Breast epithelium (tissue), 4 donors: Measurements from ENCODE around the gene GRIN2B. TPM values are rescaled to one million over a fixed set of nuclear protein-coding genes. Genes with fewer than 3 reads are reported as not detected.
A peak's percentile ranks its signal among the peaks of the same experiment; 100 is the strongest.

ENCODE experiments used
- DNase-seq, 2 donors: peaks; one replicate each; pipeline ENCODE4 v3.0.0-alpha.2; 2019; ENCODE audit warnings: low spot score in 2 of 2
- H3K27ac ChIP-seq, 2 donors: fragments of 200-600 bp; sonication (generic) in 1 of 2; one replicate each; pipeline ENCODE4 v1.5.1; 2016 to 2019; ENCODE audit warnings: mild to moderate bottlenecking in 1 of 2
- H3K27me3 ChIP-seq, 2 donors: fragments of 200-600 bp; sonication (generic) in 1 of 2; one replicate each; pipeline versions ENCODE4 v1.5.1 to v1.6.0; 2017 to 2019; ENCODE audit warnings: control low read depth in 1 of 2, mild to moderate bottlenecking in 1 of 2
- H3K36me3 ChIP-seq: fragments of 200-600 bp; one replicate; pipeline ENCODE4 v1.5.1; 2019
- H3K4me1 ChIP-seq, 2 donors: fragments of 200-600 bp; sonication (generic); one replicate each; pipeline ENCODE4 v1.5.1; 2016 to 2019; ENCODE audit warnings: control low read depth in 1 of 2
- H3K4me3 ChIP-seq, 3 donors: fragments of 200-600 bp; sonication (generic); 1 replicate in 2 of 3; 2 replicates in 1 of 3; pipeline ENCODE4 v1.5.1; 2016 to 2019; ENCODE audit warnings: mild to moderate bottlenecking in 3 of 3, moderate library complexity in 2 of 3
- H3K9me3 ChIP-seq, 2 donors: fragments of 200-600 bp; sonication (generic) in 1 of 2; one replicate each; pipeline ENCODE4 v1.5.1; 2016 to 2019; ENCODE audit warnings: control low read depth in 1 of 2
- POLR2A ChIP-seq: fragments of 450-650 bp; IDR thresholded peaks from one replicate; pipeline ENCODE4 v1.6.1; 2016; ENCODE audit warnings: antibody characterized with exemption, mild to moderate bottlenecking, moderate library complexity
- POLR2AphosphoS5 ChIP-seq, 3 donors: sonication (generic); formaldehyde crosslinking; IDR thresholded peaks; one replicate each; pipeline ENCODE4 v1.6.1; 2017; ENCODE audit warnings: antibody characterized with exemption in 3 of 3
- intact Hi-C: fragments of 100-400 bp; cut with DNase I; formaldehyde crosslinking; loops from one replicate; pipeline ENCODE4 v1.15.1; 2023; ENCODE audit warnings: low total_unique reads
- total RNA-seq, 3 donors: library from RNA; depleted of rRNA; stranded (reverse); fragments of >200 nt; gene quantifications; one replicate each; pipeline ENCODE4 v1.1.0, GENCODE V29; 2016
- TF ChIP-seq, protein P1 (sequence below), 3 donors: fragments of 450-650 bp; IDR thresholded peaks; one replicate each; pipeline ENCODE4 v1.5.1; 2016 to 2017; ENCODE audit warnings: antibody characterized with exemption in 3 of 3, mild to moderate bottlenecking in 3 of 3, moderate library complexity in 3 of 3

Gene GRIN2B
- 1 to 10 TPM in 1 of 3 donors, under 1 TPM in 2; 0.16 to 3.3 (median 0.59) TPM for total RNA-seq

DNA sequence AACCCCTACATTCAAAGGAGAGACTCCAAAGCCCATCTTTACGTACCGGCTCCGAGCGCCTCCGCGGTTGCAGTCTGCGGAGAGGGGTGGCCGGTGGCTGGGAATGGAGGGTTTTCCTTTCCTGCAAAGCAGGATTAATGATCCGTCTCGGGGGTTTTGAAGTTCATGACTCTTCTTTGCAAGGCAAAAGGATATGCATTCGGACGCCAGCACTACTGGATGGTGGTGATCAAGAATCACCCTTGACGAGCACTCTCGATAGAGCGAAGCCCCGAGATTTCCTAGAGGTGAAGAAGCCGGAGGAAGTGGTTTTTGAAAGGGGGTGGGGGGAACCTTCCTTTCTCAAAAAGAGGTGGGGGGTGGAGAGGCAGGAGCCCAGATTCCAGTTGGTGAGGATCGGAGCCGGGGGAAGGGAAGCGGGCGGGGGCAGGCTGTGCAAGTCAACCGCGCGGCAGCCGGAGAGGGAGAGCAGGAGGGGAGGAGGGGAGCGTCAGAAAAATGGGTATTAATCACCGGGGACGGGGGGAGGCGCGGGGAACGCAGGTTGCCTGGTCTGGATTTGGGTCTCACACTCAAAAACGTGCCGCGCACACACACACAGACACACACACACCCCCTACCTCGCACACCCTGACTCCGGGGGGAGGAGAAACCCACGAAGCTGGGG is at the start of gene GRIN2B:
TSS of gene GRIN2B (minus strand) at position 307 of the 667 bp plus-strand sequence. CDS start 115,394 bp downstream, outside the sequence.
- peaks cover 0 to 7% of the 10 kb centered on the region in 2 donors for H3K4me1 ChIP-seq
- peaks cover 0 to 64% of the 10 kb centered on the region in 2 donors for H3K27me3 ChIP-seq
- peak within 1 kb of the TSS; percentile 17 to 60 (median 38) for H3K4me3 ChIP-seq
- intact Hi-C loops: no loop called here
- TF ChIP-seq POLR2A (no peak), POLR2AphosphoS5 (IDR thresholded peaks at IDR 0.05) (no peak)
- TF ChIP-seq, protein P1, sequence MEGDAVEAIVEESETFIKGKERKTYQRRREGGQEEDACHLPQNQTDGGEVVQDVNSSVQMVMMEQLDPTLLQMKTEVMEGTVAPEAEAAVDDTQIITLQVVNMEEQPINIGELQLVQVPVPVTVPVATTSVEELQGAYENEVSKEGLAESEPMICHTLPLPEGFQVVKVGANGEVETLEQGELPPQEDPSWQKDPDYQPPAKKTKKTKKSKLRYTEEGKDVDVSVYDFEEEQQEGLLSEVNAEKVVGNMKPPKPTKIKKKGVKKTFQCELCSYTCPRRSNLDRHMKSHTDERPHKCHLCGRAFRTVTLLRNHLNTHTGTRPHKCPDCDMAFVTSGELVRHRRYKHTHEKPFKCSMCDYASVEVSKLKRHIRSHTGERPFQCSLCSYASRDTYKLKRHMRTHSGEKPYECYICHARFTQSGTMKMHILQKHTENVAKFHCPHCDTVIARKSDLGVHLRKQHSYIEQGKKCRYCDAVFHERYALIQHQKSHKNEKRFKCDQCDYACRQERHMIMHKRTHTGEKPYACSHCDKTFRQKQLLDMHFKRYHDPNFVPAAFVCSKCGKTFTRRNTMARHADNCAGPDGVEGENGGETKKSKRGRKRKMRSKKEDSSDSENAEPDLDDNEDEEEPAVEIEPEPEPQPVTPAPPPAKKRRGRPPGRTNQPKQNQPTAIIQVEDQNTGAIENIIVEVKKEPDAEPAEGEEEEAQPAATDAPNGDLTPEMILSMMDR (IDR thresholded peaks at IDR 0.05): no peak
- no peak for DNase-seq
- no peaks in the 10 kb centered on the region for H3K36me3 ChIP-seq
- no peaks in the 10 kb centered on the region for H3K9me3 ChIP-seq
- H3K27ac ChIP-seq: no peak within 1 kb of the TSS

DNA sequence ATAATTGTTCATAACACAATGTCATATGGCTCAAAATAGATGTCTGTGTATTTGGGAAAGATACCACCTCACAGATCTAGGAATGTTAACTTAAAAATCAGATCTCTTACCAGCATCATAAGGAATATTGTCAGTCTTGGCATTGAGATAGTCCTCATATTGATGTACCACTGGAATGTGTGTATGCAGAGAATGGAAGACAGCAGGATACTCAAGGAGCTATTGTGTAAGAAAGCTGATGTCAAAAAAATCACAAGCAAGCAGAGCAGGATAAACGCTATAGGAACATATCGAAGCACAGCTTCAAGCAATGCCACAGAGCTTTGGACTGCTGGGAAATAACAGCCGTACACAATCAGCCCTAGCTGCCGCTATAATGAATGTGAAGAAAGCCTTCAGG is 45.1 kb upstream of the GRIN2B start:
- TF ChIP-seq, protein P1 (IDR thresholded peaks at IDR 0.05): no peak
- no peak for TF ChIP-seq POLR2AphosphoS5 (IDR thresholded peaks at IDR 0.05)
- no peak for TF ChIP-seq POLR2A
- Histone ChIP-seq H3K27me3 (no peaks in the 10 kb centered on the region), H3K4me3 (no peak overlapping the region), H3K27ac (no peak overlapping the region), H3K9me3 (no peaks in the 10 kb centered on the region), H3K4me1 (no peaks in the 10 kb centered on the region), H3K36me3 (no peaks in the 10 kb centered on the region)
- no peak for DNase-seq
- intact Hi-C loops: no loop called here

DNA sequence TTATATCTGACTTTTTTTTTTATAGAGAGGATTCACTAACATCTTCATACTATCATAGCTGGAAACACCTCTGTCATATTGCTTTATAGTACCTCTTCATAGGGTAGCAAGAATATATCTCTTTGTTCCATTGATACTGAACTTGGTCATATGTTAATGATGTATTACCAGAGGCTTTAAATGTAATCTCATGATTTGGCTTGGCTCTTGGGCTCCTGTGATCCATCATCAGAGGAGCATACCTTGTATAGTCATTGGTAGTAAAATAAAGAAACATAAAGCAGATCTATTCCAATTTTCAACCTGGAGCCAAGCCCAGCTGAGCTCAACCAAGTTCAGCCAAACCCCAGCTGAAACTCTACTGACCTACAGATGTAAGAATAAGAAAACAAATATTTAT is 43.2 kb upstream of the GRIN2B start:
- Histone ChIP-seq H3K36me3 (no peaks in the 10 kb centered on the region), H3K27ac (no peak overlapping the region), H3K9me3 (no peaks in the 10 kb centered on the region), H3K4me1 (no peaks in the 10 kb centered on the region), H3K4me3 (no peak overlapping the region), H3K27me3 (no peaks in the 10 kb centered on the region)
- intact Hi-C loops: no loop called here
- TF ChIP-seq POLR2A: no peak
- TF ChIP-seq, protein P1 (IDR thresholded peaks at IDR 0.05): no peak
- TF ChIP-seq POLR2AphosphoS5 (IDR thresholded peaks at IDR 0.05): no peak
- DNase-seq: no peak

DNA sequence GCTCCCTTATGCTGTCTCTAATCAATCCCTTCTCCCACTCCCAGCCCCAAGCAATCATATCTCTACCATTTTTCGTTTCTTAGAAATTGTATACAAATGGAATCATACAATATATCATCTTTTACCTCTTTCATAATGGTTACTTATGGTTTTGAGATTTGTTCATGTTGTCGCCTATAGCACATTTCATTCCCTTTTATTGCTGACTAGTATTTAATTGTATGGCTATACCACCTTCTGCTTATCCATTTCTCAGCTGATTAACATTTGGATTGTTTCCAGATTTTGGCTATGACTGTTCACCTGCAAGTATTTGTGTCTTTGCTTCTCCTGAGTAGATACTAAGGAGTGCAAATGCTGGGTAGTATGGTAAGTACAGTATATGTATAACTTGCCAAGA is 36.7 kb upstream of the GRIN2B start:
- Histone ChIP-seq H3K4me3 (no peak overlapping the region), H3K27me3 (no peaks in the 10 kb centered on the region), H3K9me3 (peaks cover 2 to 3% of the 10 kb centered on the region in 2 donors), H3K4me1 (no peaks in the 10 kb centered on the region), H3K27ac (no peak overlapping the region), H3K36me3 (no peaks in the 10 kb centered on the region)
- no peak for TF ChIP-seq POLR2A
- TF ChIP-seq POLR2AphosphoS5 (IDR thresholded peaks at IDR 0.05): no peak
- TF ChIP-seq, protein P1 (IDR thresholded peaks at IDR 0.05): no peak
- no peak for DNase-seq
- intact Hi-C loops: no loop called here

DNA sequence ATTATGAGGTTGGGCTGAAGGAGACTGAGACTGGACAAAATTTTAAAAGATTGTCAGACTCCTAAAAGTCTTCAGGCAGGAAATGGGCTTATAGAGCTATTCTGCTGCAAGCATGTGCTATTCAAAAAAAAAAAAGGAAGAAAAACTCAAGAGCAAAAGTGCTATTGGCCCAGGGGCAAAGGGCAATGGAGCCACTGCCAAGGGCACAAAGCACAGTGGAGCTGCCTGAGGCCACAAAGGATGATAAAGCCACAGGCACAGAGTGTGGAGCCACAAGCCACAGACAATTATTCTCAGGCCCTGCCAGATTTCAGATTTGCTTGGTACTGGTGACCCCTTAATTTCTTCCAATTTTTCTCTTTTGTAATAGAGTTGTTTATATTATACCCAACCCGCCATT is 29.6 kb upstream of the GRIN2B start:
- Histone ChIP-seq H3K27ac (no peak overlapping the region), H3K36me3 (no peaks in the 10 kb centered on the region), H3K9me3 (peaks cover 4 to 5% of the 10 kb centered on the region in 2 donors), H3K4me3 (no peak overlapping the region), H3K27me3 (no peaks in the 10 kb centered on the region), H3K4me1 (no peaks in the 10 kb centered on the region)
- TF ChIP-seq POLR2A (no peak), POLR2AphosphoS5 (IDR thresholded peaks at IDR 0.05) (no peak)
- TF ChIP-seq, protein P1 (IDR thresholded peaks at IDR 0.05): no peak
- intact Hi-C loops: no loop called here
- DNase-seq: no peak
